ENCODE data around the gene LIN7B.
A peak's percentile ranks its signal among the peaks of the same experiment; 100 is the strongest.
"Not testable (repeated sequence)": the region's sequence is repeated elsewhere in the genome, so short reads cannot be mapped to it uniquely, and the experiment has no call there.

Gene LIN7B

GRCh38 chr19:49146408-49146770 lies 32.2 kb downstream of the LIN7B start:
- not testable (repeated sequence) for DNase-seq

GRCh38 chr19:49148044-49148682 lies 34.0 kb downstream of the LIN7B start:
- DNase-seq = no peak

DNA sequence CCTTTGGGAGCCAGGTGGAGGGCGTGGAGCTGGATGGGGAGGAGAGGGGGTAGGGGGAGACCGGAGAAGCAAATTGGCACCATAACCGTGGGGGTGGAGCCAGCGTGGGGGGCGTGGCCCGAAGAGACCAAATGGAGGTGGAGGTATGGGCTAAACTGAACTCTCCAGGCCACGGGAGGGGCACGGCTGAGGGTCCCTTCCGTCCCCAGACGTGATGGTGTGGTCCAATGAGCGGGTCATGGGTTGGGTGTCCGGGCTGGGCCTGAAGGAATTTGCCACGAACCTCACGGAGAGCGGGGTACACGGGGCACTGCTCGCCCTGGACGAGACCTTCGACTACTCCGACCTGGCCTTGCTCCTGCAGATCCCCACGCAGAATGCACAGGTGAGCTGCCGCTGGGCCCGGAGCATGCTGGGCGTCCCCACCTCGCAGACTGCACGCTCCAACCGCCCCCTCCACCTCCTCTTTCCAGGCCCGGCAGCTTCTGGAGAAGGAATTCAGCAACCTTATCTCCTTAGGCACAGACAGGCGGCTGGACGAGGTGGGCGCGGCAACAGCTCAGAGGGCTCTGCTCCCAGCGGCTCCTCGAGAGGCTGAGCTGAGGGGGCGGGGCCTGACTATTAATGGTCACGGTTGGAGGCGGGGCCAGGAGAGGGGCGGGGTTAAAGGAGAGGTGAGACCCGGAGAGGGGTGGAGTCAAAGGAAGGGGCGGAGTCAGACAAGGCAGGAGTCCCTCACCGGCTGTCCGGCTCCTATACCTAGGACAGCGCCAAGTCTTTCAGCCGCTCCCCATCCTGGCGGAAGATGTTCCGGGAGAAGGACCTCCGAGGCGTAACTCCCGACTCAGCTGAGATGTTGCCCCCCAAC lies 34.8 kb downstream of the LIN7B start:
- peak; percentile 96 for DNase-seq

DNA sequence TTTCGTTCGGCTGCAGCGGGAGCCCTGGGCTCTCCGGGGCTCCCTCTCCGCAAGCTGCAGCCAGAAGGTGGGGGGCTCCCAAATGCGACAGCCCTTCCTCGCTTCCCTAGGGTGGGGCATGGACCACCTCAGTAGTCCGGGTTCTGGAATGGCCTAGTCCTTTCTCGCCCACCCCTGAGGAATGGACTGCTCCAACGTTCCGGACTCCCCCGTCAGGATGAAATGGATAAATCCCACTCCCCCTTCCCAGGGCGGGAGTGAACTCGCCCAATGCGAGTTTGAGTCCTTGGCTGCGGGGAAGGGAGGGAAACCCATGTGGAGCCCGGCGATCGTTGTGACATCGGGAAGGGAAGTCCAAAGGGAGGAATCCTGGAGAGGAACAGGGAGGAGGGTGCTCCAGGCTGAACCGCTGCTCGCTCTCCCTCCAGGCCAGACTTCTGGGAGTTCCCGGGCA lies 35.5 kb downstream of the LIN7B start:
- DNase-seq = peak; percentile 83

DNA sequence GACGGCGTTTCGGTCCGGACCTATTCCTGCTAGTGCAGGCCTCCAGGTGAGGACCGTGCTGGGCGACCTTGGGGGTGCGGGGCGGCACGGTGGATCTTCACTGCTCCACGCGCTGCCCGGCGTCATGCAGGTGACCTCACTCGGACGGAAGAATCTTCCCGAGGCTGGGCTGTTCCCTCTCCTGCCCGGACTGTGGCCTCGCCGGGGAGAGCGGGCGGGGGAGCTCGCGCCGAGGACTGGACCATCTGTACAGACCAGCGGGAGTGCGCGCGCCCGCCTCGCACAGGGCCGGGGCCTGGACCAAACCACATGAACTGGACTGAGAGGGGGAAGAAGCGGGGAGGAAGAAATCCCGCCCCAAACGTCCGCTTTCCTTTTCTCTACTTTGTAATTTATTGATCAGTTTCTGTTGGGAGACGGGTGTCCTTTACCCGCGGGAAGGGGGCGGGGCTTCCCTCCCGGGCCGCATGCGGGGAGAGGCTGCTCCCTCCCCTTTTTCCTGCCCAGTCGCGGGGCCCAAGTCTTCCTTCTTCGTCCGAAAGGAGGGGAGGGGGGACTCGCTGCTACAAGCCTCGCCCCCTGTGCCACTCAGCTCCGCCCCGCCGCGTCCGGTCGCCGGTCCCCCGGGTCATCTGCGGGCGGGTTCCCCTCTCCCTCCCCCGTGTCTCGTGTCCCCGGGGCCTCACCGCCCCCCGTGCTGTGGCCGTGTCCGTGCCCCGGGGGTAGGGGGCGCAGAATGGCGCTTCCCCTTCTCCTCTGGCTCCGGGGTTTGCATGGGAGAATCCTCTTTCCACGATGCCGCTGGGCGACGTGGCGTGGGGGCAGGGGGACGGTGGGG lies 36.2 kb downstream of the LIN7B start:
- peak; percentile 92 for DNase-seq

DNA sequence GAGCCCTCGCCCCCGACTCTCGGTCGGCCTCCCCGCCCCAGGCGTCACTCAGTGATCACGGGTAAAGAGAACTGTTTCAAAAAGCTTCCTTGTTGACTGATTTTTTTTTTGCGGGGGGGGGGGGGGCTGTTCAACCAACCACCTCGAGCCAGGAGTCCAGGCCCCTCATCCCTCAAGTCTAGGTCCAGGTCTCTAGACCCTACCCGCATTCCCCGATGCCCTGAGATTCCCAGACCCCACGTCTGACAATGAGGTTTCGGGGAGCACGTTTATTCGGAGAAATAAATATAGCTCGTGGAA lies 36.7 kb downstream of the LIN7B start:
- no peak for DNase-seq

DNA sequence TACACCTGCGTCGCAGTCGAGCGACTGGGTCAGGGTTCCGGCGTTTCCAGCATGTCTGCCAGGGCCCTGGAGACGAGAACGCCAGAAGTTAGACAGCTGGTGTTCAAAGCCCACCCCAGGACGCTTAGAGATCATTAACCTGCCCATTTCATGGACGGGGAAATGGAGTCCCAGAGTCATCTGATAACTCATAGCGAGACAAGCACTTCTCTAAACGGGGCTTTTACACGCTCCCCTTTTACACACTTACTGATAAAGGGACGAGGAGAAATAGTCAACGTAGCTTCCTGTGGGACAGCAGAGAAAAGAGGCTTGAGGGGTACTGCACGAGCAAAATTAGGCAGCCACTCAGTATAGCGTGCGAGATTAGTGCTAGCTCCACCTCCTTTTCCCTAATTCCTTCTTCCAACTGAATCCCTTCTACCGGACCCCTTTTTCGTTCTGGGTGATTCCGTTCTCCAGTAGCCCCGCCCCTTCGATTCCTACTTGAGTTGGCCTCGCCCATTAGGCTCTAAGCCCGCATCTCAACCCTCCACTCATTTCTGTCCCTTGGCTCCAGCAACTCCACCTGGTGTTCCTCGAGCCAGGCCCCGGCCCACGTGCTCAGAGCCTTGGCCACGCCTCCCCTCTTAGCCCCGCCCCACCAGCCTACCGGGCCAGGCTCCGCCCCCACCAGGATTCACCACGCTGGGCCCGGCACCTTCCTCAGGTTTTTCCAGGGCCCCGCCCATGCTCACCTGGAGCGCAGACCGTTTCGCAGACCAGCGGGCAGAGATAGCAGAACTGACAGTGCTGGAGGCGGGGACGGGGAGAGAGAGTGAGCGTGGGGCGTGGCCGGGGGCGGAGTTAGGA lies 37.3 kb downstream of the LIN7B start:
- DNase-seq = peak; percentile 97

DNA sequence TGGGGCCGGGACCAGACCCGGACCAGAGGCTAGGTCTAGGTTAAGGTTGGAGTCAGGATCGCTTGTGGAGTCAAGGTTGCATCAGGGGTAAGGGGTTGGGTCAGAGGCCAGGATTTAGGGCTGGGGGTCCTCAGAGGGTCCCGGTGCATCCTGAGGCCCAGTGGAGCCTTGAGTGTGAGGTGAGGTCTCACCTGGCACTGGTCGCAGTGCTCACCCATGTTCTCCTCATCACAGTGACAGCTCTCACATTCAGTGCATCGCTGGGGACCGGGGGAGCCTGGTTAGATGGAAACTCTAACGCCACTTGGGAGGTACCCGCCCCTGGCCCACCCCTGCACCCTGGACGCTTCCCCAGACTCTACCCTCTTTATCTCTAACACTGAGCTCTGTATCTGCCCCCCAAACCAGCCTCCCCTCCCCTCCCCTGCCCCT lies 38.0 kb downstream of the LIN7B start:
- DNase-seq = no peak

GRCh38 chr19:49153167-49153809 lies 39.1 kb downstream of the LIN7B start:
- no peak for DNase-seq

GRCh38 chr19:49154279-49154678 lies 40.1 kb downstream of the LIN7B start:
- DNase-seq = no peak

DNA sequence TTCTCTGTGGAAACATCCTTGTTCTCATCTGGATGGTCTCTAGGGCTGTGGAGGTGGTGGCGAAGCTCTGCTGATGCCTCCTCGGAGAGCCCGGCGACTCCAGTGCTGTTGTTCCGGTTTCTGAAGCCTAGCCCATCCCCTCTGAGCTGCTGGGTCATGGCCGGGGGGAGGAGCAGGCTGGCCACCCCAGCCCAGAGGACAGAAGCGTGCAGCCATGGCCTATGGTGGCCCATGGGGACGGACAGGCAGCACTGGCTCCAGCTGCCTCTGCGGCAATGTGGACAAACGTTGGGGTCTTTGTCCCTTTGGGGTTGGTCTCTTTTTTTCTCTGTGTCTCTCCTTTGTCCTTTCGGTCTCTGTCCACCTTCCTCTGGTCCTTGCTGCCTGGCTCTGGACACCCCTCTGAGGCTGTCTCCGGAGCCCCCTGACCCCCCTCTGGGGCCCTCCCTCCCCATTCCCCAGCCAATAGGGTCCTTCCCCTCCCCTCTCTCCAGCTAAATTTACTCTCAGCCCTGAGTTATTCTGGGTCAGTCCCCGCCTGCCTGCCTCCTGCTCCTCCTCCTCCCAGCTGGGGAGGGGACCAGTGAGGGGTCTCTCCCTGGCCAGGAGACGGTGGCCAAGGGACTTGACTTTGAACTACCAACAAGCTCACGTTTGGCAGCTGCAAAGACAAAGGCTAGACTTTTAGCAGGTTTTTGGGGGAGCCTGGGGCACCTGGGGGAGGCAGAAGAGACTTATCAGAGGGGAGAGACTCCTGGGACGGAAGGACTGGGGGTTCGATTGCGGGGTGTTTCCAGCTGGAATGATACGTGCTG lies 41.0 kb downstream of the LIN7B start, which contains the start of gene HRC:
Gene HRC, minus strand, starts transcription at position 392 of the 815 bp plus-strand sequence. Its CDS starts 159 bp downstream, at position 233.
- DNase-seq = no peak

- DNase-seq = no peak
Measured at GRCh38 chr19:49155820-49156346, 41.7 kb downstream of the LIN7B start.

- peak; percentile 90 for DNase-seq
Measured at GRCh38 chr19:49157445-49158224, 43.5 kb downstream of the LIN7B start, which contains the start of gene TRPM4. Gene TRPM4 (plus strand): TSS chr19:49157792. CDS start chr19:49157867, 75 bp downstream.

DNA sequence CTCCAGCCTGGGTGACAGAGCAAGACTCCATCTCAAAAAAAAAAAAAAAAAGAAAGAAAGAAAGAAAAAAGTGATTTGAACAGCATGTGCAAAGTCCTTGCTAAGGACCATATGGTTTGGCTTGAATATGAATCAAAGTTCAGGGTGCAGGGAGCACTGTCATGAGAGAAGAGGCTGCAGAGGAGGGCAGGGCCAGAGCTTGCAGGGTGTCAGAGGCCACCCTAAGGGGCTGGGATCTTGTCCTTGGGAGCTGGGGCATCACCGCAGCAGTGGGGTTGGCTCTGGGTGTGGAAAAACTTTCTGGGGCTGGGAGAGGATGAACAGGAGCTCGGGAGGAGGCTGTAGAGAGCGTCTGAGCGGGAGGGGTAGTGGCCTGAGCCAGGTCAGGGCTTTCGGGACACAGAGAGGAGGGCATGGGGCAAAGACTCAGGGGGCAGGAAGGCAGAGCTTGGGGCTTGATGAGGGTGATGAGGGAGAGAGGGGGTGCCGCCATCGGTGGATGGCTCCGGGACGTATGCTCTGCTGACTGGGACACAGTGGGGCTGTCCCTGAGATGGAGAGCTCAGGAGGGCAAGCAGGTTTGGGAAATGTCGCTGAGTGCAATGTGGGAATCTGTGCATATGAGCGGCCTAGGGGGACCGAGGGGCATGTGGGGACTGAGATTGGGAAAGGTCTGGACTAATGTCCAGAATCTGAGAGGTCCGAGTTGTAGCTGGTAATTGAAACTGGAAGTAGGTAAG lies 46.5 kb downstream of the LIN7B start:
- no peak for DNase-seq

- DNase-seq = no peak
Measured at GRCh38 chr19:49161987-49162386, 47.8 kb downstream of the LIN7B start.

GRCh38 chr19:49165111-49165750 lies 51.1 kb downstream of the LIN7B start:
- no peak for DNase-seq

DNA sequence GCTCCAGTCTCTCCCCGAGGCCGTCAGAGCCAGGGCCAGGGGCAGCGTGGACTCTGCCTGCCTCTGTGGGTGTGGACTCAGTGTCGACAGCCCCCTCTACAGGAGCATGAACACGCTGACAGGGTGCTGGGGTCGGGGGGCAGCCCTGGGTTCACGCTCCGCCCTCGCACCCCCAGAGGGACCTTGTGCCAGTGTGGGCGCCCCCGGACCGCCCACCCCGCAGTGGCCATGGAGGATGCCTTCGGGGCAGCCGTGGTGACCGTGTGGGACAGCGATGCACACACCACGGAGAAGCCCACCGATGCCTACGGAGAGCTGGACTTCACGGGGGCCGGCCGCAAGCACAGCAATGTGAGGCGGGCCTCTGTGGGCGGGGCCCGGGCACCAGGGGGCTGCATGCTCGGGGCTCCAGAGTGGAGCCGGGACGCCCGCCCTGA lies 51.7 kb downstream of the LIN7B start:
- no peak for DNase-seq

DNA sequence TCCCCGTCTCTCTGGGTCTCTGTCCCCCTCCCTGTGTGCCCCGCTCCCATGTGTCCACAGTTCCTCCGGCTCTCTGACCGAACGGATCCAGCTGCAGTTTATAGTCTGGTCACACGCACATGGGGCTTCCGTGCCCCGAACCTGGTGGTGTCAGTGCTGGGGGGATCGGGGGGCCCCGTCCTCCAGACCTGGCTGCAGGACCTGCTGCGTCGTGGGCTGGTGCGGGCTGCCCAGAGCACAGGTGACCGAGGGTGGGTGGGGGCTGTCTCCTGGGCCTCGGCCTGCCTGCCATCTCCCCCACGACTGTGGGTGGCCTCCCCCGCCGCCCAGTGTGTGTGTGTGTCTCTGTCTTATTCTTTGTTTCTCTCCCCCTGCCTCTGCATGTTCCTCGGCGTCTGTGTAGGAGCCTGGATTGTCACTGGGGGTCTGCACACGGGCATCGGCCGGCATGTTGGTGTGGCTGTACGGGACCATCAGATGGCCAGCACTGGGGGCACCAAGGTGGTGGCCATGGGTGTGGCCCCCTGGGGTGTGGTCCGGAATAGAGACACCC lies 53.8 kb downstream of the LIN7B start:
- DNase-seq = no peak
